Measurements from ENCODE around the gene NUP107.
"Not testable (repeated sequence)": the region's sequence is repeated elsewhere in the genome, so short reads cannot be mapped to it uniquely, and the experiment has no call there.

DNA sequence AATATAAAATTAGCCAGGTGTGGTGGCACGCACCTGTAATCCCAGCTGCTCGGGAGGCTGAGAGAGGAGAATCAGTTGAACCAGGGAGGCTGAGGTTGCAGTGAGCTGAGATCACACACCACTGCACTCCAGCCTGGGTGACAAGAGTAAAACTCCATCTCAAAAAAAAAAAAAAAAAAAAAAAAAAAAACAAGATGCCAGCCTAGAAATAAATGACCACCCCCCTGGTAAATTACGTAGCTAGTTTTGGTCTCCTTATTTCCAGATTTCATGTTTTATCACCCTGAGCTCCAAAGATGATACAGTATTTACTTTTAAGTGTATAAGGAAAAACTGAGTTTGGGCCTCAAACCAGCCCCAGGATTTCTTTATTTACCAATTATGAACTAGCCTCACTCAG, 49.3 kb upstream of the NUP107 start:
- TF ChIP-seq, protein P1, sequence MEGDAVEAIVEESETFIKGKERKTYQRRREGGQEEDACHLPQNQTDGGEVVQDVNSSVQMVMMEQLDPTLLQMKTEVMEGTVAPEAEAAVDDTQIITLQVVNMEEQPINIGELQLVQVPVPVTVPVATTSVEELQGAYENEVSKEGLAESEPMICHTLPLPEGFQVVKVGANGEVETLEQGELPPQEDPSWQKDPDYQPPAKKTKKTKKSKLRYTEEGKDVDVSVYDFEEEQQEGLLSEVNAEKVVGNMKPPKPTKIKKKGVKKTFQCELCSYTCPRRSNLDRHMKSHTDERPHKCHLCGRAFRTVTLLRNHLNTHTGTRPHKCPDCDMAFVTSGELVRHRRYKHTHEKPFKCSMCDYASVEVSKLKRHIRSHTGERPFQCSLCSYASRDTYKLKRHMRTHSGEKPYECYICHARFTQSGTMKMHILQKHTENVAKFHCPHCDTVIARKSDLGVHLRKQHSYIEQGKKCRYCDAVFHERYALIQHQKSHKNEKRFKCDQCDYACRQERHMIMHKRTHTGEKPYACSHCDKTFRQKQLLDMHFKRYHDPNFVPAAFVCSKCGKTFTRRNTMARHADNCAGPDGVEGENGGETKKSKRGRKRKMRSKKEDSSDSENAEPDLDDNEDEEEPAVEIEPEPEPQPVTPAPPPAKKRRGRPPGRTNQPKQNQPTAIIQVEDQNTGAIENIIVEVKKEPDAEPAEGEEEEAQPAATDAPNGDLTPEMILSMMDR (IDR thresholded peaks at IDR 0.05; ENCODE audit: insufficient read depth, low read length, poor library complexity, severe bottlenecking): not testable (repeated sequence)
- TF ChIP-seq EZH2phosphoT487 (conservative IDR thresholded peaks at IDR 0.05; ENCODE audit: low read length): not testable (repeated sequence)
